GM18502 (cell line): Measurements from ENCODE around the gene DCANP1.

Source experiments
- ATAC-seq: cut with Tn5 transposase; IDR thresholded peaks from one replicate; pipeline ENCODE4 v1.9.1; 2021; ENCODE audit warnings: mild to moderate bottlenecking; ENCODE audit not compliant: unreplicated experiment, poor library complexity

Gene DCANP1

GRCh38 chr5:135481387-135481786 lies 34.2 kb upstream of the DCANP1 start:
- ATAC-seq = no peak

- ATAC-seq = no peak
These were observed 33.4 kb upstream of the DCANP1 start for GRCh38 chr5:135480511-135480910.

GRCh38 chr5:135478938-135479337 lies 31.8 kb upstream of the DCANP1 start:
- no peak for ATAC-seq

- ATAC-seq = no peak
These were observed 30.5 kb upstream of the DCANP1 start for GRCh38 chr5:135477613-135478066.

GRCh38 chr5:135476615-135477581 lies 29.8 kb upstream of the DCANP1 start:
- no peak for ATAC-seq

GRCh38 chr5:135473956-135474670 lies 27.0 kb upstream of the DCANP1 start:
- ATAC-seq = no peak

- no peak for ATAC-seq
These were observed 25.0 kb upstream of the DCANP1 start for GRCh38 chr5:135472141-135472540.

GRCh38 chr5:135471726-135472125 lies 24.6 kb upstream of the DCANP1 start:
- ATAC-seq = no peak

GRCh38 chr5:135469911-135470310 lies 22.8 kb upstream of the DCANP1 start:
- ATAC-seq = no peak

GRCh38 chr5:135468541-135468940 lies 21.4 kb upstream of the DCANP1 start:
- ATAC-seq = no peak

GRCh38 chr5:135467871-135468485 lies 20.8 kb upstream of the DCANP1 start:
- no peak for ATAC-seq

- ATAC-seq = no peak
These were observed 20.0 kb upstream of the DCANP1 start for GRCh38 chr5:135467051-135467625.

- peak; percentile 80 for ATAC-seq
These were observed 19.3 kb upstream of the DCANP1 start for GRCh38 chr5:135466178-135467050.

- no peak for ATAC-seq
These were observed 18.4 kb upstream of the DCANP1 start for GRCh38 chr5:135465391-135466122.

- ATAC-seq = peak; percentile 60
These were observed 15.2 kb upstream of the DCANP1 start for GRCh38 chr5:135462304-135462703.

GRCh38 chr5:135461481-135462151 lies 14.5 kb upstream of the DCANP1 start:
- ATAC-seq = no peak

GRCh38 chr5:135460246-135461033 lies 13.3 kb upstream of the DCANP1 start:
- no peak for ATAC-seq

GRCh38 chr5:135458921-135459331 lies 11.8 kb upstream of the DCANP1 start:
- no peak for ATAC-seq
